ENCODE data around the gene SDK1.

The SDK1 gene

GRCh38 chr7:3501671-3502070, 200.6 kb downstream of the SDK1 start:
- no peak overlapping the region for H3K4me3 ChIP-seq (ENCODE audit: low read depth, low read length)
- TF ChIP-seq CTCF (conservative IDR thresholded peaks at IDR 0.05; ENCODE audit: low read depth, low read length) = no peak
- DNase-seq (ENCODE audit: low read depth) = no peak

GRCh38 chr7:3504384-3504783, 203.3 kb downstream of the SDK1 start:
- H3K4me3 ChIP-seq (ENCODE audit: low read depth, low read length) = no peak overlapping the region
- DNase-seq (ENCODE audit: low read depth) = no peak
- no peak for TF ChIP-seq CTCF (conservative IDR thresholded peaks at IDR 0.05; ENCODE audit: low read depth, low read length)

- H3K4me3 ChIP-seq (ENCODE audit: low read depth, low read length) = no peak overlapping the region
- peak; percentile 17 for DNase-seq (ENCODE audit: low read depth)
- no peak for TF ChIP-seq CTCF (conservative IDR thresholded peaks at IDR 0.05; ENCODE audit: low read depth, low read length)
Measured at GRCh38 chr7:3510101-3511020, 209.3 kb downstream of the SDK1 start.

- no peak overlapping the region for H3K4me3 ChIP-seq (ENCODE audit: low read depth, low read length)
- no peak for TF ChIP-seq CTCF (conservative IDR thresholded peaks at IDR 0.05; ENCODE audit: low read depth, low read length)
- DNase-seq (ENCODE audit: low read depth) = no peak
Measured at GRCh38 chr7:3517344-3517743, 216.3 kb downstream of the SDK1 start.

GRCh38 chr7:3518546-3518945, 217.5 kb downstream of the SDK1 start:
- no peak for TF ChIP-seq CTCF (conservative IDR thresholded peaks at IDR 0.05; ENCODE audit: low read depth, low read length)
- H3K4me3 ChIP-seq (ENCODE audit: low read depth, low read length) = no peak overlapping the region

GRCh38 chr7:3520206-3520605, 219.2 kb downstream of the SDK1 start:
- TF ChIP-seq CTCF (conservative IDR thresholded peaks at IDR 0.05; ENCODE audit: low read depth, low read length) = no peak
- no peak overlapping the region for H3K4me3 ChIP-seq (ENCODE audit: low read depth, low read length)
- DNase-seq (ENCODE audit: low read depth) = peak; percentile 6

More at GRCh38 chr7:3518546-3518945, 217.5 kb downstream of the SDK1 start:
- DNase-seq (ENCODE audit: low read depth) = no peak

Measured in choroid plexus epithelial cell (primary cell).